Tongue (tissue), 2 donors: ENCODE data around the gene NELL1. TPM values are rescaled to one million over a fixed set of nuclear protein-coding genes. Genes with fewer than 3 reads are reported as not detected.
"Not testable (repeated sequence)": the region's sequence is repeated elsewhere in the genome, so short reads cannot be mapped to it uniquely, and the experiment has no call there.

Experiments used
- DNase-seq: peaks from one replicate; pipeline ENCODE4 v3.0.0-alpha.2; 2015
- total RNA-seq: library from RNA; depleted of rRNA; stranded (reverse); fragments of >200 nt; gene quantifications from one replicate; pipeline ENCODE4 v1.2.3, GENCODE V29; 2014

The NELL1 gene
- total RNA-seq, 1 donor from 2014 or later: 78.7 TPM

- DNase-seq: no peak
Measured at GRCh38 chr11:20770414-20770946, 101.1 kb downstream of the NELL1 start.

- no peak for DNase-seq
Measured at GRCh38 chr11:20771026-20771425, 101.6 kb downstream of the NELL1 start.

GRCh38 chr11:20771681-20772080 lies 102.3 kb downstream of the NELL1 start:
- no peak for DNase-seq

GRCh38 chr11:20775331-20775730 lies 105.9 kb downstream of the NELL1 start:
- DNase-seq: no peak

GRCh38 chr11:20782775-20783174 lies 113.4 kb downstream of the NELL1 start:
- DNase-seq: no peak

GRCh38 chr11:20783220-20783619 lies 113.8 kb downstream of the NELL1 start:
- no peak for DNase-seq

GRCh38 chr11:20790622-20791021 lies 121.2 kb downstream of the NELL1 start:
- DNase-seq: no peak

GRCh38 chr11:20795005-20795404 lies 125.6 kb downstream of the NELL1 start:
- DNase-seq: no peak

- no peak for DNase-seq
Measured at GRCh38 chr11:20808328-20808727, 138.9 kb downstream of the NELL1 start.

GRCh38 chr11:20821046-20821445 lies 151.7 kb downstream of the NELL1 start:
- no peak for DNase-seq

GRCh38 chr11:20821470-20821869 lies 152.1 kb downstream of the NELL1 start:
- DNase-seq: no peak

- no peak for DNase-seq
Measured at GRCh38 chr11:20824773-20825172, 155.4 kb downstream of the NELL1 start.

- no peak for DNase-seq
Measured at GRCh38 chr11:20835561-20835960, 166.2 kb downstream of the NELL1 start.

GRCh38 chr11:20839231-20839630 lies 169.8 kb downstream of the NELL1 start:
- no peak for DNase-seq

- DNase-seq: no peak
Measured at GRCh38 chr11:20840341-20840740, 171.0 kb downstream of the NELL1 start.

GRCh38 chr11:20844216-20844615 lies 174.8 kb downstream of the NELL1 start:
- peak; percentile 38 for DNase-seq

- DNase-seq: peak; percentile 38
Measured at GRCh38 chr11:20844630-20845029, 175.2 kb downstream of the NELL1 start.

- DNase-seq: peak; percentile 40
Measured at GRCh38 chr11:20854215-20854955, 185.0 kb downstream of the NELL1 start.

- DNase-seq: no peak
Measured at GRCh38 chr11:20861322-20861721, 191.9 kb downstream of the NELL1 start.

- DNase-seq: not testable (repeated sequence)
Measured at GRCh38 chr11:20862263-20862662, 192.9 kb downstream of the NELL1 start.

GRCh38 chr11:20864628-20865027 lies 195.2 kb downstream of the NELL1 start:
- no peak for DNase-seq

GRCh38 chr11:20865161-20865560 lies 195.8 kb downstream of the NELL1 start:
- no peak for DNase-seq

- no peak for DNase-seq
Measured at GRCh38 chr11:20869123-20869522, 199.7 kb downstream of the NELL1 start.

GRCh38 chr11:20873054-20873453 lies 203.7 kb downstream of the NELL1 start:
- DNase-seq: peak; percentile 20
